Osteocyte (in vitro differentiated cells): ENCODE data around the gene ADAMTS6. TPM values are rescaled to one million over a fixed set of nuclear protein-coding genes. Genes with fewer than 3 reads are reported as not detected.
"Not testable (repeated sequence)": the region's sequence is repeated elsewhere in the genome, so short reads cannot be mapped to it uniquely, and the experiment has no call there.

Experiments used
- DNase-seq: peaks from one replicate; pipeline ENCODE4 v3.0.0; 2021; ENCODE audit warnings: mixed read lengths; ENCODE audit not compliant: unreplicated experiment; ENCODE audit errors: extremely low spot score
- H3K27ac Mint-ChIP-seq: one replicate; pipeline ENCODE4 v1.8.0; 2021; ENCODE audit warnings: mild to moderate bottlenecking, mixed read lengths; ENCODE audit not compliant: unreplicated experiment
- H3K27me3 Mint-ChIP-seq: one replicate; pipeline ENCODE4 v1.8.0; 2021; ENCODE audit warnings: mixed read lengths; ENCODE audit not compliant: unreplicated experiment
- H3K36me3 Mint-ChIP-seq: one replicate; pipeline ENCODE4 v1.8.0; 2021; ENCODE audit warnings: mixed read lengths; ENCODE audit not compliant: unreplicated experiment
- H3K4me1 Mint-ChIP-seq: one replicate; pipeline ENCODE4 v1.8.0; 2021; ENCODE audit warnings: mixed read lengths; ENCODE audit not compliant: unreplicated experiment
- H3K4me3 Mint-ChIP-seq: one replicate; pipeline ENCODE4 v1.8.0; 2021; ENCODE audit warnings: mild to moderate bottlenecking, moderate library complexity, mixed read lengths; ENCODE audit not compliant: unreplicated experiment
- H3K9me3 Mint-ChIP-seq: one replicate; pipeline ENCODE4 v1.8.0; 2021; ENCODE audit warnings: mixed read lengths; ENCODE audit not compliant: unreplicated experiment
- CTCF ChIP-seq: fragments of 200-600 bp; sonication (generic); IDR thresholded peaks from 2 replicates; pipeline ENCODE4 v1.5.0; 2021; ENCODE audit warnings: antibody characterized with exemption, mild to moderate bottlenecking, moderate library complexity
- total RNA-seq: library from RNA; stranded (reverse); gene quantifications from 2 replicates; pipeline ENCODE4 v1.2.1, GENCODE V29; 2021

Gene ADAMTS6
- total RNA-seq, 1 donor from 2014 or later: 4.7 TPM

GRCh38 chr5:65508978-65509377, 27.3 kb upstream of the ADAMTS6 start:
- no peak for TF ChIP-seq CTCF
- Mint-ChIP-seq H3K9me3 (no peaks in the 10 kb centered on the region), H3K4me3 (no peak overlapping the region), H3K4me1 (peaks cover 8% of the 10 kb centered on the region), H3K36me3 (no peaks in the 10 kb centered on the region), H3K27me3 (no peaks in the 10 kb centered on the region), H3K27ac (no peak overlapping the region)
- DNase-seq: no peak

- Mint-ChIP-seq H3K4me3 (no peak overlapping the region), H3K9me3 (no peaks in the 10 kb centered on the region), H3K27me3 (no peaks in the 10 kb centered on the region), H3K36me3 (no peaks in the 10 kb centered on the region), H3K27ac (peak overlapping the region; percentile 53), H3K4me1 (peaks cover 8% of the 10 kb centered on the region)
- TF ChIP-seq CTCF: no peak
- no peak for DNase-seq
Measured at GRCh38 chr5:65506961-65507360, 25.2 kb upstream of the ADAMTS6 start.

GRCh38 chr5:65489119-65489518, 7.4 kb upstream of the ADAMTS6 start:
- no peak for TF ChIP-seq CTCF
- no peak for DNase-seq
- H3K4me3 Mint-ChIP-seq: no peak overlapping the region

GRCh38 chr5:65488038-65488687, 6.4 kb upstream of the ADAMTS6 start:
- not testable (repeated sequence) for H3K4me1 Mint-ChIP-seq, DNase-seq, H3K27me3 Mint-ChIP-seq, H3K9me3 Mint-ChIP-seq, H3K27ac Mint-ChIP-seq, H3K4me3 Mint-ChIP-seq, H3K36me3 Mint-ChIP-seq

More at GRCh38 chr5:65489119-65489518, 7.4 kb upstream of the ADAMTS6 start:
- peaks cover 2% of the 10 kb centered on the region for H3K36me3 Mint-ChIP-seq
- no peaks in the 10 kb centered on the region for H3K9me3 Mint-ChIP-seq
- H3K4me1 Mint-ChIP-seq: no peaks in the 10 kb centered on the region
- no peak overlapping the region for H3K27ac Mint-ChIP-seq
- no peaks in the 10 kb centered on the region for H3K27me3 Mint-ChIP-seq

- not testable (repeated sequence) for H3K4me3 Mint-ChIP-seq, DNase-seq, H3K4me1 Mint-ChIP-seq, H3K27me3 Mint-ChIP-seq, H3K36me3 Mint-ChIP-seq, H3K9me3 Mint-ChIP-seq, H3K27ac Mint-ChIP-seq
Measured at GRCh38 chr5:65486803-65487202, 5.1 kb upstream of the ADAMTS6 start.

- H3K4me3 Mint-ChIP-seq: no peak overlapping the region
- peaks cover 9% of the 10 kb centered on the region for H3K4me1 Mint-ChIP-seq
- no peak overlapping the region for H3K27ac Mint-ChIP-seq
- H3K9me3 Mint-ChIP-seq: no peaks in the 10 kb centered on the region
- no peak for DNase-seq
- TF ChIP-seq CTCF: no peak
- H3K27me3 Mint-ChIP-seq: no peaks in the 10 kb centered on the region
- peaks cover 2% of the 10 kb centered on the region for H3K36me3 Mint-ChIP-seq
Measured at GRCh38 chr5:65485405-65485804, 3.7 kb upstream of the ADAMTS6 start.
